GM18951 (cell line): ENCODE results near the gene HGFAC.

ENCODE experiments used
- POLR2A ChIP-seq: IDR thresholded peaks from 4 replicates; pipeline ENCODE4 v1.6.1; 2011; ENCODE audit warnings: mild to moderate bottlenecking; ENCODE audit not compliant: insufficient read length, insufficient read depth; ENCODE audit errors: extremely low read depth
- in situ Hi-C: fragments of 300-500 bp; cut with MboI; formaldehyde crosslinking; loops from one replicate; pipeline ENCODE4 v1.12.0; 2022; ENCODE audit warnings: low sequenced_read_pairs, mixed read lengths, inconsistent platforms; ENCODE audit not compliant: unreplicated experiment

HGFAC gene

GRCh38 chr4:3468154-3468553, 26.4 kb downstream of the HGFAC start:
- no peak for TF ChIP-seq POLR2A
- in situ Hi-C loops: no loop called here

DNA sequence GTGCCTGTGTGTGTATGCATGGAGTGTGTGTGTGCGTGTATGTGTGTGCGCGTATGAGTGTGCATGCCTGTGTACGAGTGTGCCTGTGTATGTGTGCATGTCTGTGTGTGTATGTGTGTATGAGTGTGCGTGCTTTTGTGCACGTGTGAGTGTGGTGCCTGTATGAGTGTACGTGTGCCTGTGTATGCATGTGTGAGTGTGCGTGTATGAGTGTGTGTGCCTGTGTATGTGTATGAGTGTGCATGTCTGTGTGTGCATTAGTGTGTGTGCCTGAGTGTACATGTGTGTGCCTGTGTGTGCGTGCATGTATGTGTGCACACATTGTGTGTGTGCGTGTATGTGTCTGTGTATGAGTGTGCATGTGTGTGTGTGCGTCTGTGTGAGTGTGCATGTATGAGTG, 27.0 kb downstream of the HGFAC start:
- in situ Hi-C loops: no loop called here
- TF ChIP-seq POLR2A: no peak

DNA sequence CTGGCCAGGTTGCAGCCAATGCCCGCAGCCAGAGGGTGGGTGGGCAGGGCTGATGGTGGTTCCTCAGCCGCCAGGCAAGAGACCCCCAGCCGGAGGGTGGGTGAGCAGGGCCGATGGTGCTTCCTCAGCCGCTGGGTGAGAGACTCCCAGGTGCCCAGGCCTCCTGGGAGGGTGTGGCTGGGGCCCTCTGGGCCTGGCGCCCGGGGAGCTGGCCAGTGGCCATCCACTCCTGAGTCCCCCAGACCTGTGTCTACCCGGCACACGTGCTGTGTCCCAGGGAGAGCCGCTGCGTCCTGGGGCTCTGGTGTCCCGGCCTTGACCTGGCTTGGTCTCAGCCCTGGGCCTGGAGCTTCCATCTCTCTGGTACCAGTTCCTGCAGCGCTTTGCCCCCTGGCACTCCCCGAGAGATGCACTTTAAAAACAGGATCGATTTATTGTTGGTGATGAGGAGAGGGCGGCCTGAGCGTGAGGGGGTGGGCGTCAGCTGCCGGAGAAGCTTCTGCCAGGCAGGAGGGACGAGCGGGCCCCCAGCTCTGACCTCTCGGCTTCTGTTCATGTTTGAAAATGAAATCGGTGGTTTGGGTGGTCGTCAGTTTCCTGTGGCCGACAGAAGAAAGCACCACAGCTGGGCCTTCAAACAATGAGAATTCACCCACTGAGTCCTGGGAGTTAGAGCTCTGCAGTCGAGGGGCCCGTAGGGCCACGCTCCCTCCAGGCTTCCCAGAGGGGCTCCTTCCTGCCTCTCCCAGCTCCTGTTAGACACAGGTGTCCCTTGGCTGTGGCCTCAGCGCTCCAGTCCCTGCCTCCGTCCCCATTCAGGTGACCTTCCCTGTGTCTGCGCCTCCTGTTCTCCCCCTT, 27.8 kb downstream of the HGFAC start:
- in situ Hi-C loops: no loop called here
- TF ChIP-seq POLR2A: no peak

DNA sequence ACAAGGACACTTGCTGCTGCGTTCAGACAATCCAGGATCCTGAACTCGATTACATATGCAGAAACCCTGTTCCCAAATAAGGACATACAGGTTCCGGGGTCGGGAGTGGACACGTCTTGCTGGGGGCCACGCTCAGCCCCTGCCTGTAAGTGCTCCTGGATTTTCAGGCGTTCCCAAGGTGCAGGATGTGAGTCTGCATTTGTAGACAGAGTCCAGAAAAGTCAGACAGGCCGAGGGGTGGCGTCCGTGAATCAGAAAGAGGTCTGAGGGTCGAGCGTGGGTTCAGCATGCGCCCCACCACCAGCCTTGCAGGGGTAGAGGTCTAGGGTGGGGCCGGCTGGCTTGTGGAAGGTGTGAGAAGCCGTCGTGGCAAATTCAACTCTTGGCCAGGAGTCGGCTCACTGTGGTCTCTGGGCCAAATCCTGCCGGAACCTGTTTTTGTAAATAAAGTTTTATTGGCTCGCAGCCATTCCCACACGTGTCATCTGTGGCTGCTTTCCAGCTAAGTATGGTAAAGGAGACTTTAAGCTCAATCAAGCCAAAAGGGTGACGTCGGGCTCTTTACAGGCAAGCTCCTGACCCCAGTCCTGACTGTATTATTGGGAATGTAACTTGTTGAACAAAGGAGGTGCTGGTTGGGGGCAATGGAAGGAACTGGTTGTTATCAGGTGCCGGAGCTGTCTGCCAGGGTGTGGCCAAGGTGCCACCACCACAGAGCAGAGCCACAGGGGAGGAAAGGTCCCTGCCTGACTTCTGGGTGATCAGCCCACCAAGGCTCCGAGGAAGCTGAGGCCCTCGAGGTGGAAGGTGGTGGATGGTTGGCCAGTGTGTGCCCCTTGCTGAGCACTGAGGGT, 28.7 kb downstream of the HGFAC start:
- TF ChIP-seq POLR2A: no peak
- in situ Hi-C loops: no loop called here

GRCh38 chr4:3471098-3471760, 29.5 kb downstream of the HGFAC start:
- no peak for TF ChIP-seq POLR2A
- in situ Hi-C loops: no loop called here

- TF ChIP-seq POLR2A: no peak
- in situ Hi-C loops: no loop called here
Measured at GRCh38 chr4:3471886-3472285, 30.1 kb downstream of the HGFAC start.

DNA sequence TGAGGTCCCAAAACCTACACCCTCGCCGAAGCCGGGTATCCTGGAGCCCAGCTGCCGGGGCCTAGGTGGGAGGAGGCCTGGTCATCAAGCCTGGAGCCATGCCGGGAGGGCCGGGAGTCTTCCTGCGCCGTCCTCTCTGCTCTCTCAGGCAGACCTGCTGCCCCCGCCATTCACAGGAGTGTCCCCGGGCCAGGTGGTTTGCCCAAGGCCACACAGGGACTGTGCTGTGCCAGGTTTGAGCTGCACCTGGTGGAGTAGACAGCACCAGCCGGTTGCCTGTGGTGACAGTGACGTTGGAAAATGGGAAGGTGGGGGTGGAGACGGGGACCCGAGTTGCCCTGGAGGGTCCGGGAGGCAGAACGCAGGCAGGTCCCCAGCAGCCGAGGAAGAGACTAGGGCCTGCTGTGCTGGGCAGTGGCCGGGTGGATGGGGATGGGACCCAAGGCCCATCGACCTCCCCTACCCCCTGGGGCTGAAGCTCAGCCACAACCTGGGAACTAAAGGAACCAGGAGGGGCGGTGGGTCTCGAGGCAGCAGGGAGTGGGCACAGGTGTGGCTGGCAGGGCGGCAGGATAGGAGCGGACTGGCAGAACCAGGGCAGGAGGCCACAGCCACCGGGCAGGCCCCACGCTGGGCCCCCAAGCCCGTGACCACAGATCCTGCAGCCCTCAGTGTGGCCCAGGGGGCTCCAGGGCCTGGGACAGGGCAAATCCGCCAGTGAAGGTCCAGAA, 30.8 kb downstream of the HGFAC start:
- TF ChIP-seq POLR2A: no peak
- in situ Hi-C loops: no loop called here

- in situ Hi-C loops: no loop called here
- TF ChIP-seq POLR2A: no peak
Measured at GRCh38 chr4:3473181-3473950, 31.6 kb downstream of the HGFAC start.

DNA sequence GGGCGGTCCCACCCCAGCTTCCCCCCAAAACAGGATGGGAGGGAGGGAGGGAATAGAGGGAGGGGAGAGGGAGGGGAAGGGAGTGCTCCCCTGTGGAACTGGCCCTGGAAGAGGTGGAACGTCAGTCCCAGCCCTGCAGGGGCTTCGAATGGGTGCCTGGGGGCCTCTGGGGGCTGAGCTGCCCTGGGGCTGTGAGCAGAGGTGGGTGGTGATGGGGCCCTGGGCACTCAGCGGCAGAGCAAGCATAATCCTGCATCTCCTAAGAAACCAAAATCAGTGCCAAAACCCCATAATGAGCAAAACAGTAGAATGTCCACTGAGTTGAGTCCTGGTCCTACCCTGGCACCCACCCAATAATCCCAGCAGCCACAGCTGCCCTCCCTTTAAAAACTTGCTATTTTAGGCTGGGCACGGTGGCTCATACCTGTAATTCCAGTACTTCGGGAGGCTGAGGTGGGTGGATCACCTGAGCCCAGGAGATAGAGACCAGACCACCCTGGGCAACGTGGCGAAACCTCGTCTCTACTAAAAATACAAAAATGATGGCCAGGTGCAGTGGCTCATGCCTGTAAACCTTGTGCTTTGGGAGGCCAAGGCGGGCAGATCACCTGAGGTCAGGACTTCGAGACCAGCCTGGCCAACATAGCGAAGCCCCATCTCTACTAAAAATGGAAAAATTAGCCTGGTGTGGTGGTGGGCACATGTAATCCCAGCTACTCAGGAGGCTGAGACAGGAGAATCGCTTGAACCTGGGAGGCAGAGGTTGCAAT, 32.4 kb downstream of the HGFAC start:
- in situ Hi-C loops: no loop called here
- no peak for TF ChIP-seq POLR2A

- in situ Hi-C loops: no loop called here
- TF ChIP-seq POLR2A: no peak
Measured at GRCh38 chr4:3475041-3475712, 33.4 kb downstream of the HGFAC start.

DNA sequence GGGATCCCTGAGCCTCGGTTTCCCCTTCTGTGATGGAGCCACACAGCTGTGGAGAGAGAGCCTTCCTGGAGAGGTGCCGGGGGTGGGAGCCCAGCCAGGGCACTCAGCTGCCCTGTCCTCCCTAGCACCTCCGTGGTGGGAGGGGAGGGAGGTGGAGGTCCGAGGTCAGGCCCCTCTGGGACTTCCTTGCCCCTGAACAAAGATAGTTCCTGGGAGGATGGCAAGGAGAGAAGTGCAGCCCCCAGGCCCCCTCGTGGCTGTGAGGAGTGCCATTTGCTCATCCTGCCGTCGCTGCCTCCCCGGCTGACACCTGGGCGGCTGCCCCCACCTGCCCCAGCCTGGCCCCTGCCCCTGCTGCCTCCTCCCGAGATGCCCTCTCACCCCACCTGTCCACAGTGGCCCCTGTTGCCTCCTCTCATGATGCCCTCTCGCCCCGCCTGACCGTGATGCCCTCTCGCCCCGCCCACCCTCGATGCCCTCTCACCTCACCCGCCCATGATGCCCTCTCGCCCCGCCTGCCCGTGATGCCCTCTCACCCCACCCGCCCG, 34.0 kb downstream of the HGFAC start:
- in situ Hi-C loops: no loop called here
- no peak for TF ChIP-seq POLR2A
